Left forelimb (tissue), 1 donor: ENCODE measurements around the gene ZBTB20.
"Not testable (repeated sequence)": the region's sequence is repeated elsewhere in the genome, so short reads cannot be mapped to it uniquely, and the experiment has no call there.

Experiments
- DNase-seq: peaks from one replicate; pipeline ENCODE4 v3.0.0-alpha.2; 2018; ENCODE audit warnings: low spot score

The ZBTB20 gene

GRCh38 chr3:115146418-115147328, at the start of gene ZBTB20:
TSS of gene ZBTB20 (minus strand) at chr3:115147288.
- peak; percentile 88 for DNase-seq

GRCh38 chr3:115194476-115194875, 47.4 kb upstream of the ZBTB20 start:
- DNase-seq: no peak

DNA sequence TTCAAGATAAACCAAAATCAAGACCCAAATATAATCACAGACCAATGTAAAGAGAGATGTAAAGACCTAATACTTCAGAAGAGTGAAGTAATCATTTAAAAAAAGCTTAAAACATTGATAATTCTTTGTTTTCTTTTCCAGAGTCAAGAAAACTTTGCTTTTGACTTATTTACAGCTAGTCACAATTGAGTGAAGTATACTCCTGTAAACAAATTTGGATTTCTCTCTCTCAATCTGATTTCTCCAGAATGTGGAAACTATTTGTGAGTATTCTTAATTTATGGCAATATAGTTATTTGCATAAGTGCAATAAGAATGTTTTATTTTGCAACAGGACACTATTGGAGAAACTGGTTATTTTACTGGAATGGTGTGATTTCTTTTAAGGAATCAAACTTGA, 43.7 kb upstream of the ZBTB20 start:
- DNase-seq: no peak

- DNase-seq: no peak
These were observed 40.2 kb upstream of the ZBTB20 start for GRCh38 chr3:115187149-115187757.

DNA sequence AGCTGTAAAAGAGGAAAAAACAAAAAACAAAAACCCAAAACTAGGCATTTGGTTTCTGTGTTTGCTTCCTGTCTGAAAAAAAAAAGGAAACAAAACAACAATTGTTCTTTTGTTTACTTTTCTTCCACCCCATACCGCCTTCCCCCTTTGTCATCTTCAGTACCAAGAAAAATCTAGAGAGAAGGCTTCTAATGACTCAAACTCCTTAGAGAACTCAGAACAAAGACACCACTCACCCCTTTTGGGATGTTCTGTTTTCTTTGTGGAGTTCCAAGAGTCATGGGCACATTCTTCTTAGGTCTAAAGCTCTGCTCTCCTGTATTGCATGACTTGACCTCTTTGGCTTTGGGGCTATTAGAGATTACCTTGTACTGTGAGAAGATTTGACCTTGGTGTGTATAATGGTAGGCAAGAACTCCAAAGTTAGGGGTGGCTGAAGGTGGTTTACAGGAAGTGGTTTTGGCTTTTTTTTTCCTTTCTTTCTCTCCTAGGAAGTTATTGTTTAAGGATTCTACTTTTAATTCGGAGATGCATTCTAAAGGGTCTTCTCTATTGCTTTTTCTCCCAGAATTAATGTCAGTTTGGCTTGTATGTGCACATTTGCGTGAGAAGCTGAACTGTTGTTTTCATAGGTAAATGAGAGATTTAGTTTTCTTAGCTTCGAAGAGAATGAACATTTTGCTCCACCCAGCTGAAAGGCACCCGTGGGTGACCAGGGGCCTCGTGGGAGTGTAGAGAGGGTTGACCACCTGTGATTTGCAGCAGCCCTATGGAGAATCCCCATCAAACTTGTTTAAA, 39.5 kb upstream of the ZBTB20 start:
- DNase-seq: no peak

DNA sequence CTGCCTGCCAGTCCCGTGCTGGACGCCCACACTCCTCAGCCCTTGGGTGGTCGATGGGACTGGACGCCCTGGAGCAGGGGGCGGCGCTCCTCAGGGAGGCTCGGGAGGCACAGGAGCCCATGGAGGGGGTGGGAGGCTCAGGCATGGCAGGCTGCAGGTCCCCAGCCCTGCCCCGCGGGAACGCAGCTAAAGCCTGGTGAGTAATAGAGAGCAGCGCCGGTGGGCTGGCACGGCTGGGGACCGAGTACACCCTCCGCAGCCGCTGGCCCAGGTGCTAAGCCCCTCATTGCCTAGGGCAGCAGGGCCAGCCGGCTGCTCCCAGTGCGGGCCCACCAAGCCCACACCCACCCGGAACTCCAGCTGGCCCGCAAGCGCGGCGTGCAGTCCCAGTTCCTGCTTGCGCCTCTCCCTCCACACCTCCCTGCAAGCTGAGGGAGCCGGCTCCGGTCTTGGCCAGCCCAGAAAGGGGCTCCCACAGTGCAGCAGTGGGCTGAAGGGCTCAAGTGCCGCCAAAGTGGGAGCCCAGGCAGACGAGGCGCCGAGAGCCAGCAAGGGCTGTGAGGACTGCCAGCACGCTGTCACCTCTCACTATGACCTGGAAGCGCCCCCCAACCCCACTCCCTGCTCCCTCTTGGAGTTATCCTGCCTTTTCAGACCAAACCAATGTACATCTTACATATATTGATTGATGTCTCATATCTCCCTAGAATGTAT, 37.9 kb upstream of the ZBTB20 start:
- DNase-seq: not testable (repeated sequence)

- not testable (repeated sequence) for DNase-seq
These were observed 31.8 kb upstream of the ZBTB20 start for GRCh38 chr3:115178930-115179329.

DNA sequence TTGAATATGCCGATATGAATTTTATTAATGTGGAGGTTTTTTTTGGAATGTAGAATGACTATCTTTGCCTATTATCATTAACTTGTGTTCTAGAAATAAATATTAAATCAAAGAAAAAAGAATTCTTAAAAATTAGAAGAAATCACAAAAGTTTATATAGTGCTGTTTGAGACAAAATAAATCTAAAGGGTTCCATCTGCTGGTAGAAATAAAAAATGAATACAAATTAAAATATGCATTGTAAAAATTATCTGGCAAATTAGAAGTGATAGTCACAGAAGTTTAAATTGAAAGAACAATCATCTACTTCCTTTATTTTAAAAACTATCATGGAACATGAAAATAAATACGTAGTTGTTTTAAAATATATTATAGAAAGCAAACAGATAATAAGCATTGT, 22.7 kb upstream of the ZBTB20 start:
- DNase-seq: no peak

DNA sequence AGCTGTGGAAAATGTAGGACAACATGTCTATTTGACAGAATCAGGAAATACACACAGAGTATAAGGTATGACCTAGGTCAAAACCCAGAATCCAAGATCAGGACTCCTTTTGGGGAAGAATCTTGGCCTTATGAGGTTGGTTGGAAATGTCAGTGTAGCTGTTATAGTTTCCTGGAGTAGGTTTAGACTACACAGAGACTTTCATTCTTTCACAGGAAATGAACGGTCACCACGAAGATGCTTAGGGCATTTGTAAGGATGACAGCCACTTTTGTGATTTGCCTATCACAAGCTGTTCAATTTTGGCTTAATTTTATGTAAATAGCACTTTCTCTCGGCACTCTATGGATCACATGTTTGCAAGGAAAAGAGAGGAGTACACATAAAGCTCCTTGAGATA, 18.6 kb upstream of the ZBTB20 start:
- no peak for DNase-seq

DNA sequence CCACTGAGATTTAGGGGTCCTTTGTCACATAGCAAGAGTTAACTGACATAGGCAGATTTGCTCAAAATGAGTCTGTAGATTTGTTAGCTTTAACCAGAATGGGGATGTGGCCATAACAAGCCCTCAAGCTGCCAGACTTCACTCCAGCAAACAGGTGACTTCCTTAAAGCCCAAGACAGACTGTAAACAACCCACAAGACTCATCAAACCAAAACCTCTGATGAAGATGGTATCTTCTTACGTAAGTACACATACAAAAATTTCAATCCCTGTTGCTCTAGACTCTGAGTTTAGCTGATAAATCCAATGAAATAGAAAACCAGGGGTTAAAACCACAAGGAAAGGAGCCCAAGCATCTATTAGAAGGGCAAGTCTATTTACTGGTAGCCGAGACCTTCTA, 18.2 kb upstream of the ZBTB20 start:
- DNase-seq: no peak

DNA sequence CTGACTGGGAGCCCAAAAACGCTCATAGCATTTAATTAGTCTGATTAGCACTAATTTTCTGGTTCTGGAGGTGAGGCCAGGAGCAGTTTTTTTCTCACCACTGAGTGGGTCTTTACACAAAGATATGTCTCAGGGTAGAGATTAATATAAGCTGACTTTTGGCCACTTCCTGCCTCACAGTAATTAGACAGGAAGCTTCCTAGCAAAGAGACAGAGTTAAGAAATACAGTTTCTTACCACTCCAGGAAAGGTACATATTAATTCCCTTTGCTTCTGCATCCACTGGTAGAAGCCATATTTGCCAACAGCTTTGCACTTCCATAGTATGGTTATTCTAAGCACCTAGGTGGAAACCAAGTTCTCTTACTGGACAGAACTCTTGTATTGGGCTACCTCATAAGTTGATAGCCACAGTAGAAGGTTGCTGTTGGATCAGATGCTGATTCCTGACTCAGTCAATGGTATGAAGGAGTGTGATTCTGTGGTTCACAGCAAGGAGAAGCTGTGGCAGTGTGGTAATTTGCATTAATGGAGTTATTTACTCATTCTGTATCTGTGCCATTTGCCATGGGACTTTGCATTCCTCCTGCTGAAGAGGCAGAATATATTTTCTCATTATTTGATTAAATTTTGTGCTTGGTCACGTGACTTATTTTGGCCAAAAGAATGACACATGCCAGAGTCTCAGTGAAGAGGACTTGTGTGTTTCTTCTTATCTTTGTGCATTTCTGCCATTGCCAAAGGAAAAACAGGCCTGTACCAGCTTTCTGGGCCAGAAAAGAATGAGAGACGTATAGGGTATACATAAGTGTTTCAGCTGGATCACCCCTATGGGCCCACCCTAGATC, 17.5 kb upstream of the ZBTB20 start:
- DNase-seq: no peak

DNA sequence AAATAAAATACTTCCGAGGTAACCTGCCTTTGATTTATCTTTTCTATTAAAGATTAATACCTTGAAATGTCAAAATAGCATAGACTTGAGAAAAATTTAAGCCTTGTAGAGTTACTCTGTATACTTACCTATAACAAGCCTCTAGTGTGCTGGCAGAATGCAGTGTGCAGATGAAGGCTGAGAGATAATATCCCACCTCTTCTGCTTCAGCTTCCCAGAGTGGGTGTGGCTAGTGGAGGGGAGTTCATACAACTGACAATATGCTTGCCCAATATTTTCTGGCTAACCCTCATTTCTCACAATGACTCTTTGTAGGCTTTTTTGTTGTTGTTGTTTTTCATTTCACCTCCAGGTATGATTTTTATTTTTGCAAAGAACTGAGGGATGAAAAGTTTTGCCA, 15.7 kb upstream of the ZBTB20 start:
- no peak for DNase-seq

- no peak for DNase-seq
These were observed 14.8 kb upstream of the ZBTB20 start for GRCh38 chr3:115161866-115162265.

GRCh38 chr3:115161168-115161834, 14.2 kb upstream of the ZBTB20 start:
- DNase-seq: no peak

DNA sequence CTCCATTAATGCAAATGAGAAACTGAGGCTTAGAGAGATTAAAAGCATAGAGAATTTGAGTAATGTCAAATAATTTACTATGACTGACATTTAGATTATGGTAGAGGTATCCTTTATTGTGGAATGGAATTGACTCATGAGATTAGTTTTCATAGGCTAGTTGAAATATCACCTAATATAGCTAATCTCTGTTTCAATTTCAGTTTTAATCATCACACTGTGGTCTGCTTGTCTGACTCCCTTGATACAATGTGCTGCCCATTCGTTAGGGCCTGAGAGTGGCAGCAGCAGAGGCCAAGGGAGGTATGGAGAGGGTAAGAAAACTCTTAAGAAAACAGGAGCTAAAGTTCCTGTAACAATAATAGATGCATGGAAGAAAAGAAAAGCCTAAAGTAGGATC, 13.2 kb upstream of the ZBTB20 start:
- DNase-seq: no peak

DNA sequence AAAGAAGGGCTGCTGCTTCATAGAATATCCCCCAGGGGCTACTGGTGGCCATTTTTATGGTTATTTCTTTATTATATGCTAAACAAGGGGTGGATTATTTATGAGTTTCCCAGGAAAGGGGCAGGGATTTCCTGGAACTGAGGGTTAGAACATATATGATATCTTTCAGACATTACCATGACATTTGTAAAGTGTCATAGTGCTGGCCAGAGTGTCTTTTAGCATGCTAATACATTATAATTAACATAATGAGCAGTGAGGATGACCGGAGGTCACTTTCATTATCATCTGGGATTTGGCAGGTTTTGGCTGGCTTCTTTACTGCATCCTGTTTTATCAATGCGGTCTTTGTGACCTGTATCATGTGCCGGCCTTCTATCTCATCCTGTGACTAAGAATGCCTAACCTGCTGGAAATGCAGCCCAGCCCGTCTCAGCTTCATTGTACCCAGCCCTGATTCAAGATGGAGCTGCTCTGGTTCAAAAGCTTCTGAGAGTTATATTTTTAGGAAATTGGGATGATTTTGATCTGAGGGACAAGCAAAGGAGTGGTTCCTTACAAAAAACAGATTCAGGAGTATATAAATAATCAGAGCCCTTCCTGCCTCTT, 9.1 kb upstream of the ZBTB20 start:
- DNase-seq: no peak

DNA sequence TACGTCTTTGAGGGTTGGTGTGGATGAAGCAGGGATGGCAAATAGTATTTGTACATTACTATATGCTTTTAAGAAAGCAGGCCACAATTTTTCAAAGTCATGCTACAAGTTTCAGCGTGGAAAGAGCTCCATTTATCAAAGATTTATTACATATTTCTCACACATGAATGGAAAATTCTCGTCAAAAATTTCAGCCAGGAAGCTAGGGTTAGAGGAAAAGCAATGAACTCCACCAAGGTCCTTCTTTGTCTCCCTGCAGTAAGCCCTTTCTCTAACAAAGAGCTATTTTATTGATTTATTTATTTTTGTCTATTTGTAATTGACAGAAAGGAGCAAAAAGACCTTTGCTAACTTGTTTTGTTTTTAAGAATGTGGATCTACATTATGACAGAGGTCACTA, 7.5 kb upstream of the ZBTB20 start:
- no peak for DNase-seq

DNA sequence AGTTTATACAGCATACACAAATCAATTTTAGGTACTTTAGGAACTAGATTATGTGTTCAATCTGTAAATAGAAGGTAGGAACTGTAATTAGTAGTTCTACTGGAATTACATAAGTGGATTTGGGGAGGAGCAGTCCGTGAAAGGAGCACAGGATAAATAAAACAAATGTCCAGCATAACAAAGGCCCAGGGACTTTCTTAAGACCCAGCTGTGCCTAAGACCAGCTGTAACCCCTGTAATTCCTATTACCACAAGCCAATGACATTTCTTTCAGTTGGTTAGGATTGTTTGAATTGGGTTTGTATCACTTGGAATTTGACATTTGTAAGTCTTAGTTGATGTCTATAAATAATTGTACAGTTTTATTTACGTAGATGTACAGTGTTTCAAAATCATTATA, 4.8 kb upstream of the ZBTB20 start:
- DNase-seq: no peak

GRCh38 chr3:115148142-115148790, 1.2 kb upstream of the ZBTB20 start:
- DNase-seq: no peak
